Upper lobe of left lung (tissue), 6 donors: ENCODE results near the gene IGSF10. TPM values are rescaled to one million over a fixed set of nuclear protein-coding genes. Genes with fewer than 3 reads are reported as not detected.
"Not testable (repeated sequence)": the region's sequence is repeated elsewhere in the genome, so short reads cannot be mapped to it uniquely, and the experiment has no call there.

Experiments
- ATAC-seq, 2 donors: fragments of 200-7000 bp; cut with Tn5 transposase; one replicate each; pipeline ENCODE4 v1.9.1; 2022; ENCODE audit warnings: mild to moderate bottlenecking in 2 of 2, moderate library complexity in 2 of 2; ENCODE audit not compliant: low FRiP score in 2 of 2
- DNase-seq, 2 donors: peaks; one replicate each; pipeline ENCODE4 v3.0.0-alpha.2; 2019 to 2020
- H3K27ac ChIP-seq, 4 donors: fragments of 200-600 bp; sonication (generic); one replicate each; pipeline ENCODE4 v1.5.1; 2016 to 2019
- H3K27me3 ChIP-seq, 4 donors: fragments of 200-600 bp; sonication (generic); one replicate each; pipeline ENCODE4 v1.5.1; 2017 to 2019
- H3K36me3 ChIP-seq, 4 donors: fragments of 200-600 bp; sonication (generic); one replicate each; pipeline ENCODE4 v1.5.1; 2016 to 2019
- H3K4me1 ChIP-seq, 4 donors: fragments of 200-600 bp; sonication (generic); one replicate each; pipeline ENCODE4 v1.5.1; 2018 to 2019
- H3K4me3 ChIP-seq, 4 donors: fragments of 200-600 bp; sonication (generic); one replicate each; pipeline ENCODE4 v1.5.1; 2017 to 2019; ENCODE audit warnings: mild to moderate bottlenecking in 2 of 4, moderate library complexity in 1 of 4
- H3K9me3 ChIP-seq, 4 donors: fragments of 200-600 bp; sonication (generic); one replicate each; pipeline ENCODE4 v1.5.1; 2018 to 2019
- EP300 ChIP-seq, 4 donors: sonication (generic); formaldehyde crosslinking; IDR thresholded peaks; one replicate each; pipeline ENCODE4 v1.5.1; 2017; ENCODE audit warnings: antibody characterized with exemption in 4 of 4, control low read depth in 2 of 4
- POLR2A ChIP-seq, 4 donors: fragments of 450-650 bp; IDR thresholded peaks; one replicate each; pipeline ENCODE4 v1.5.1; 2016 to 2017; ENCODE audit warnings: antibody characterized with exemption in 4 of 4, mild to moderate bottlenecking in 2 of 4
- POLR2AphosphoS5 ChIP-seq, 2 donors: sonication (generic); formaldehyde crosslinking; IDR thresholded peaks; one replicate each; pipeline ENCODE4 v1.5.1; 2017; ENCODE audit warnings: antibody characterized with exemption in 2 of 2
- WGBS, 2 donors: methylation state at CpG; one replicate each; pipeline ENCODE4 v1.1.5; 2017 to 2018; 5-methylcytosine and 5-hydroxymethylcytosine counted together
- total RNA-seq, 6 donors: library from RNA; depleted of rRNA in 4 of 6; stranded (reverse); fragments of >200 nt in 4 of 6; gene quantifications; one replicate each; pipeline versions ENCODE4 v1.1.0 to v1.2.1, GENCODE V29; 2016 to 2021
- TF ChIP-seq, protein P1 (sequence below), 6 experiments: fragments of 450-650 bp in 4 of 6; fragments of 200-600 bp in 2 of 6; sonication (generic) in 2 of 6; IDR thresholded peaks; one replicate each; pipeline ENCODE4 v1.5.1; 2016 to 2019; ENCODE audit warnings: antibody characterized with exemption in 6 of 6
- donor health status: DM: no; HTN: no; CAD: no; lungs with moderate emphysema.
- donor health status: DM: no; HTN: yes; CAD: no; lungs with severe emphysema.

Gene IGSF10, protein sequence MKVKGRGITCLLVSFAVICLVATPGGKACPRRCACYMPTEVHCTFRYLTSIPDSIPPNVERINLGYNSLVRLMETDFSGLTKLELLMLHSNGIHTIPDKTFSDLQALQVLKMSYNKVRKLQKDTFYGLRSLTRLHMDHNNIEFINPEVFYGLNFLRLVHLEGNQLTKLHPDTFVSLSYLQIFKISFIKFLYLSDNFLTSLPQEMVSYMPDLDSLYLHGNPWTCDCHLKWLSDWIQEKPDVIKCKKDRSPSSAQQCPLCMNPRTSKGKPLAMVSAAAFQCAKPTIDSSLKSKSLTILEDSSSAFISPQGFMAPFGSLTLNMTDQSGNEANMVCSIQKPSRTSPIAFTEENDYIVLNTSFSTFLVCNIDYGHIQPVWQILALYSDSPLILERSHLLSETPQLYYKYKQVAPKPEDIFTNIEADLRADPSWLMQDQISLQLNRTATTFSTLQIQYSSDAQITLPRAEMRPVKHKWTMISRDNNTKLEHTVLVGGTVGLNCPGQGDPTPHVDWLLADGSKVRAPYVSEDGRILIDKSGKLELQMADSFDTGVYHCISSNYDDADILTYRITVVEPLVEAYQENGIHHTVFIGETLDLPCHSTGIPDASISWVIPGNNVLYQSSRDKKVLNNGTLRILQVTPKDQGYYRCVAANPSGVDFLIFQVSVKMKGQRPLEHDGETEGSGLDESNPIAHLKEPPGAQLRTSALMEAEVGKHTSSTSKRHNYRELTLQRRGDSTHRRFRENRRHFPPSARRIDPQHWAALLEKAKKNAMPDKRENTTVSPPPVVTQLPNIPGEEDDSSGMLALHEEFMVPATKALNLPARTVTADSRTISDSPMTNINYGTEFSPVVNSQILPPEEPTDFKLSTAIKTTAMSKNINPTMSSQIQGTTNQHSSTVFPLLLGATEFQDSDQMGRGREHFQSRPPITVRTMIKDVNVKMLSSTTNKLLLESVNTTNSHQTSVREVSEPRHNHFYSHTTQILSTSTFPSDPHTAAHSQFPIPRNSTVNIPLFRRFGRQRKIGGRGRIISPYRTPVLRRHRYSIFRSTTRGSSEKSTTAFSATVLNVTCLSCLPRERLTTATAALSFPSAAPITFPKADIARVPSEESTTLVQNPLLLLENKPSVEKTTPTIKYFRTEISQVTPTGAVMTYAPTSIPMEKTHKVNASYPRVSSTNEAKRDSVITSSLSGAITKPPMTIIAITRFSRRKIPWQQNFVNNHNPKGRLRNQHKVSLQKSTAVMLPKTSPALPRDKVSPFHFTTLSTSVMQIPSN (N-terminal part only)
- total RNA-seq: 10 to 100 TPM in 5 of 6 donors, 1 to 10 TPM in 1; 9.2 to 27.2 (median 22.9) TPM

DNA sequence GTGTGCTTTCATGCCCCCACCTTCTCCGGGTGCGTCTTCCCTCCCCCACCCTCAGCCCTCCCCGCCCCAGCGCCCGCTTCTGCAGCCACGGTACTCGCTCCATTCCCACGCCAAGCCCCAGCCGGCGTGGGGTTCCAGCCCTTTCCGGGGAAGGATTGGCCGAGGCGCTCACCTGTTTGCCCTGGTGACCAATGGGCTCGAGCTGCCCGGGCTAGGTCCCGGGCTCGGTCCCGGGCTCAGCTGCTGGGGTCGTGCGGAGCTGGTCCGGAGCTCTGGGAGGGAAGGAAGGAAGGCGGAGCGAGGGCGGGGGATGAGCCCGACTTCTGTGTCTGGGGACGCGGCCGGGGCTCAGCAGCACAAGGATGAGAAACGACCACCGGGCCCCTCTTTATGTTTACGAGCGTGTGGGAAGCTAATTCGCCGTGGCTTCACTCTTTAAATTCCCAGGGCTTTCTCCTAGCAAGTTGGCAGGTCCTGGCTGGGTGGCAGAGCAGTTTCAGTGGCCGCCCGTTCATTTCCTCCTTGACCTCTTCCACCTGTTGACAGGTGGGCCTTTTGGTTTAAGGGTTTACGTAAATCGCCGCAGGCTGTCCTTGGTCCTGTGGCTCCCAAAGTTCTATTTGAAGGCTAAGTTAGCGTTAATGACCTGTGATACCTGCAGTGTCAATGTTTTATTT lies at the start of gene IGSF10:
Gene IGSF10, minus strand, starts transcription at position 288 of the 677 bp plus-strand sequence. CDS start 2,352 bp downstream, outside the sequence.
- Histone ChIP-seq H3K4me1 (peaks cover 0 to 11% (median 2%) of the 10 kb centered on the region in 4 donors), H3K27me3 (no peaks in the 10 kb centered on the region), H3K27ac (peak within 1 kb of the TSS; percentile 32 to 73 (median 48)), H3K36me3 (no peaks in the 10 kb centered on the region), H3K4me3 (peak within 1 kb of the TSS; percentile 20 to 55 (median 46)), H3K9me3 (no peaks in the 10 kb centered on the region)
- TF ChIP-seq, protein P1, sequence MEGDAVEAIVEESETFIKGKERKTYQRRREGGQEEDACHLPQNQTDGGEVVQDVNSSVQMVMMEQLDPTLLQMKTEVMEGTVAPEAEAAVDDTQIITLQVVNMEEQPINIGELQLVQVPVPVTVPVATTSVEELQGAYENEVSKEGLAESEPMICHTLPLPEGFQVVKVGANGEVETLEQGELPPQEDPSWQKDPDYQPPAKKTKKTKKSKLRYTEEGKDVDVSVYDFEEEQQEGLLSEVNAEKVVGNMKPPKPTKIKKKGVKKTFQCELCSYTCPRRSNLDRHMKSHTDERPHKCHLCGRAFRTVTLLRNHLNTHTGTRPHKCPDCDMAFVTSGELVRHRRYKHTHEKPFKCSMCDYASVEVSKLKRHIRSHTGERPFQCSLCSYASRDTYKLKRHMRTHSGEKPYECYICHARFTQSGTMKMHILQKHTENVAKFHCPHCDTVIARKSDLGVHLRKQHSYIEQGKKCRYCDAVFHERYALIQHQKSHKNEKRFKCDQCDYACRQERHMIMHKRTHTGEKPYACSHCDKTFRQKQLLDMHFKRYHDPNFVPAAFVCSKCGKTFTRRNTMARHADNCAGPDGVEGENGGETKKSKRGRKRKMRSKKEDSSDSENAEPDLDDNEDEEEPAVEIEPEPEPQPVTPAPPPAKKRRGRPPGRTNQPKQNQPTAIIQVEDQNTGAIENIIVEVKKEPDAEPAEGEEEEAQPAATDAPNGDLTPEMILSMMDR (IDR thresholded peaks at IDR 0.05): no peak
- TF ChIP-seq POLR2AphosphoS5 (IDR thresholded peaks at IDR 0.05) (no peak), POLR2A (IDR thresholded peaks at IDR 0.05) (no peak), EP300 (IDR thresholded peaks at IDR 0.05) (no peak)
- ATAC-seq (peak; percentile 72 to 77), DNase-seq (peak; percentile 29 to 84)
- WGBS, 2 donors: 22 to 32% methylated on average over 27 to 33 of the region's 40 CpGs

DNA sequence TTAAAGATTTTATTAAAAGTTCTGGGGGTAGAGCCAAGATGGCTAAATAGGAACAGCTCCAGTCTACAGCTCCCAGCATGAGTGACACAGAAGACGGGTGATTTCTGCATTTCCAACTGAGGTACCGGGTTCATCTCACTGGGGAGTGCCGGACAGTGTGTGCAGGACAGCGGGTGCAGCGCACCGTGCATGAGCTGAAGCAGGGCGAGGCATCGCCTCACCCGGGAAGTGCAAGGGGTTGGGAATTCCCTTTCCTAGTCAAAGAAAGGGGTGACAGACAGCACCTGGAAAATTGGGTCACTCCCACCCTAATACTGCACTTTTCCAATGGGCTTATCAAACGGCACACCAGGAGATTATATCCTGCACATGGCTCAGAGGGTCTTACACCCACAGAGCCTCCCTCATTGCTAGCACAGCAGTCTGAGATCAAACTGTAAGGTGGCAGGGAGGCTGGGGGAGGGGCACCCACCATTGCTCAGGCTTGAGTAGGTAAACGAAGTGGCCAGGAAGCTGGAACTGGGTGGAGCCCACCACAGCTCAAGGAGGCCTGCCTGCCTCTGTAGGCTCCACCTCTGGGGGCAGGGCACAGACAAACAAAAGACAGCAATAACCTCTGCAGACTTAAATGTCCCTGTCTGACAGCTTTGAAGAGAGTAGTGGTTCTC lies 48.7 kb upstream of the IGSF10 start:
- H3K27ac ChIP-seq, H3K4me3 ChIP-seq, ATAC-seq, H3K27me3 ChIP-seq, H3K36me3 ChIP-seq, H3K4me1 ChIP-seq, H3K9me3 ChIP-seq: not testable (repeated sequence)
- WGBS, 2 donors: 95 to 97% methylated on average over 10 to 11 of the region's 11 CpGs
- peak in 1 of 2 donors; percentile 37 for DNase-seq

DNA sequence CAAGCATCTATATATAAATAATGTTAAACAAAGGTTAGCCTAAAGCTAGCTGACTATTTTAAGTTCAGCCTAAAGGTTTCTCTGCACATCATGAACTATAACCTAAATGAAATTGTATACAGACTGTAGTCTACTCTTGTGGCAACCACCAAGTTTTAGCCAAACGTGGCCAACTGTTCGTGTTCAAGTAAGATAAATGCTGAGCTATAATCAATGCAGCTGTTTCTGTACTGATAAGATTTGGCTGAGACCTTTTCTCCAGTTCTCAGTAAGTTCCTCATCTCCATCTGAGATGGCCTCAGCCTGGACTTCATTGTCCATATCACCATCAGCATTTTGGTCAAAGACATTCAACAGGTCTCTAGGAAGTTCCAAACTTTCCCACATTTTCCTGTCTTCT lies 43.7 kb upstream of the IGSF10 start:
- Histone ChIP-seq H3K4me1 (no peaks in the 10 kb centered on the region), H3K4me3 (no peak overlapping the region), H3K36me3 (no peaks in the 10 kb centered on the region), H3K27me3 (no peaks in the 10 kb centered on the region), H3K27ac (no peak overlapping the region), H3K9me3 (no peaks in the 10 kb centered on the region)
- TF ChIP-seq, protein P1 (IDR thresholded peaks at IDR 0.05): no peak
- TF ChIP-seq POLR2A (IDR thresholded peaks at IDR 0.05): no peak
- TF ChIP-seq POLR2AphosphoS5 (IDR thresholded peaks at IDR 0.05): no peak
- no peak for ATAC-seq
- WGBS, 2 donors: 74 to 81% methylated on average over 2 of the region's 2 CpGs
- DNase-seq: no peak

DNA sequence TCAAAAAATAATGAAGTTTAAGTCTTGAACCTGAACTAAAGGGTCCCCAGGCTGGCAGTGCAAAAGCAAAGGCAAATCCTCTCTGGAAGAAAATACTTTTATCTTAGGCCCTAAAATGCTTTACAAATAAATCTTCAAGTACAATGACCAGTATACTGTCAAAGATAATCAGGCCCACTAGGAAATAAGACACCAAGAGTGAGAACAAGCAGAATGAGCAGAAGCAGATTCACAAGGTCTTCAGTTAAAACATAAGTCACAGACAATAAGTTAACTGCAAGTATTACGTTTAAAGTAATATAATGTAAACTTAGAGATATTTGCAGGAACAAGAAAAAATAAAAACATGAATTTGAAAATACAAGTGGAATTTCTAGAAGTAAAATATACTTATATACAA lies 42.2 kb upstream of the IGSF10 start:
- H3K36me3 ChIP-seq: no peaks in the 10 kb centered on the region
- no peak overlapping the region for H3K4me3 ChIP-seq
- no peak for DNase-seq

More for the DNA sequence above, 42.2 kb upstream of the IGSF10 start:
- WGBS, 2 donors: 87 to 93% methylated on average over 1 of the region's 1 CpG
- TF ChIP-seq POLR2A (IDR thresholded peaks at IDR 0.05) (no peak), POLR2AphosphoS5 (IDR thresholded peaks at IDR 0.05) (no peak), EP300 (IDR thresholded peaks at IDR 0.05) (no peak)
- TF ChIP-seq, protein P1 (IDR thresholded peaks at IDR 0.05): no peak
- no peaks in the 10 kb centered on the region for H3K9me3 ChIP-seq
- no peak overlapping the region for H3K27ac ChIP-seq
- ATAC-seq: no peak
- no peaks in the 10 kb centered on the region for H3K4me1 ChIP-seq
- no peaks in the 10 kb centered on the region for H3K27me3 ChIP-seq
